Bronchial epithelial cell (primary cell): Measurements from ENCODE around the gene PRSS38. TPM values are rescaled to one million over a fixed set of nuclear protein-coding genes. Genes with fewer than 3 reads are reported as not detected.
A peak's percentile ranks its signal among the peaks of the same experiment; 100 is the strongest.

ENCODE experiments used
- DNase-seq: peaks from one replicate; pipeline ENCODE4 v3.0.0-alpha.2; 2010; ENCODE audit warnings: low read depth
- FAIRE-seq: peaks from 2 replicates; lab custom pipeline; 2011; peaks lifted over from hg19 to GRCh38; lab: Jason Lieb, UNC
- H3K27me3 ChIP-seq: 2 replicates; pipeline ENCODE4 v1.5.1; 2011; ENCODE audit warnings: low read length; ENCODE audit not compliant: control insufficient read depth, insufficient read depth
- H3K36me3 ChIP-seq: 2 replicates; pipeline ENCODE4 v1.5.1; 2011; ENCODE audit warnings: low read length; ENCODE audit not compliant: control insufficient read depth, insufficient read depth
- H3K4me3 ChIP-seq: 2 replicates; pipeline ENCODE4 v1.5.1; 2011; ENCODE audit warnings: mild to moderate bottlenecking, low read depth, low read length, control low read depth
- CTCF ChIP-seq: IDR thresholded peaks from 2 replicates; pipeline ENCODE4 v1.5.1; 2011; ENCODE audit warnings: mild to moderate bottlenecking, moderate library complexity, low read length, control low read depth, inconsistent platforms; ENCODE audit not compliant: insufficient read depth, severe bottlenecking
- total RNA-seq: library from RNA; depleted of rRNA; stranded (reverse); fragments of >200 nt; gene quantifications from 2 replicates; pipeline ENCODE4 v1.2.1, GENCODE V29; 2014

The PRSS38 gene
- total RNA-seq, 1 donor from 2014 or later: not detected

DNA sequence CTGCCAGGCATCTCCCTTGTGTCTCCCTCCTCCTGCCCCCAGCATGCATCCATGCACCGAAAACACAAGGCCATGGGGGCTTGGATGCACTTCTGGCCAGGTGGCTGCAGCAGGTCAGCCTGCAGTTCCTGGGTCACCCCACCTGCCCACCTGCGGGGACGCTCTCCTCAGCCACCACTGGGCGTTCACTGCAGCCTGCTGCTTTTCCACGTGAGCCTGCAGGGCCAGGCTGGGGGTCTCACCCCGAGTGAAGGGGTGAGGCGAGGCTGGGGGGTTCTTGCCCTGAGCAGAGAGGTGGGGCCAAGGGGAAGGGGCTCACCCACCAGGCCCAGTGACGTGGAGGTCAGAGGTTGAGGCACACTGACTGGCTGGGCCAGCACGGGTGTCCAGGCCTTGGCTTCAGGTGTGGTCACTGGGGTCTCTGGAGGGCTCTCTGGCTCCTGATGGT lies 67.6 kb downstream of the PRSS38 start:
- no peaks in the 10 kb centered on the region for H3K36me3 ChIP-seq
- H3K27me3 ChIP-seq: no peaks in the 10 kb centered on the region
- no peak for TF ChIP-seq CTCF
- H3K4me3 ChIP-seq: no peak overlapping the region
- FAIRE-seq: no peak
- DNase-seq: no peak

- TF ChIP-seq CTCF: no peak
- Histone ChIP-seq H3K36me3 (no peaks in the 10 kb centered on the region), H3K27me3 (no peaks in the 10 kb centered on the region), H3K4me3 (no peak overlapping the region)
- FAIRE-seq (peak; percentile 86), DNase-seq (no peak)
Measured at GRCh38 chr1:227883641-227884301, 68.3 kb downstream of the PRSS38 start.

GRCh38 chr1:227884370-227885134 lies 69.1 kb downstream of the PRSS38 start:
- Histone ChIP-seq H3K27me3 (no peaks in the 10 kb centered on the region), H3K4me3 (no peak overlapping the region), H3K36me3 (no peaks in the 10 kb centered on the region)
- DNase-seq (no peak), FAIRE-seq (no peak)
- no peak for TF ChIP-seq CTCF

GRCh38 chr1:227885135-227885647 lies 69.7 kb downstream of the PRSS38 start:
- no peak for TF ChIP-seq CTCF
- DNase-seq: no peak
- no peaks in the 10 kb centered on the region for H3K27me3 ChIP-seq
- H3K4me3 ChIP-seq: no peak overlapping the region
- H3K36me3 ChIP-seq: no peaks in the 10 kb centered on the region
- FAIRE-seq: no peak

GRCh38 chr1:227885648-227886502 lies 70.4 kb downstream of the PRSS38 start:
- H3K27me3 ChIP-seq: no peaks in the 10 kb centered on the region
- FAIRE-seq: no peak
- H3K36me3 ChIP-seq: no peaks in the 10 kb centered on the region
- no peak for TF ChIP-seq CTCF
- no peak overlapping the region for H3K4me3 ChIP-seq
- peak; percentile 87 for DNase-seq
